Stimulated activated CD4-positive, alpha-beta T cell treated with anti-CD3 and anti-CD28 coated beads, Interleukin-15, amount 100 ng/mL, for 48 hours (primary cell): ENCODE data around the gene RBM12.
A peak's percentile ranks its signal among the peaks of the same experiment; 100 is the strongest.

Experiments
- DNase-seq, 2 donors: peaks; one replicate each; pipeline ENCODE4 v3.0.0-alpha.2; 2020; ENCODE audit warnings: low read depth in 2 of 2

The RBM12 gene

GRCh38 chr20:35620818-35621559, 43.7 kb downstream of the RBM12 start:
- no peak for DNase-seq

DNA sequence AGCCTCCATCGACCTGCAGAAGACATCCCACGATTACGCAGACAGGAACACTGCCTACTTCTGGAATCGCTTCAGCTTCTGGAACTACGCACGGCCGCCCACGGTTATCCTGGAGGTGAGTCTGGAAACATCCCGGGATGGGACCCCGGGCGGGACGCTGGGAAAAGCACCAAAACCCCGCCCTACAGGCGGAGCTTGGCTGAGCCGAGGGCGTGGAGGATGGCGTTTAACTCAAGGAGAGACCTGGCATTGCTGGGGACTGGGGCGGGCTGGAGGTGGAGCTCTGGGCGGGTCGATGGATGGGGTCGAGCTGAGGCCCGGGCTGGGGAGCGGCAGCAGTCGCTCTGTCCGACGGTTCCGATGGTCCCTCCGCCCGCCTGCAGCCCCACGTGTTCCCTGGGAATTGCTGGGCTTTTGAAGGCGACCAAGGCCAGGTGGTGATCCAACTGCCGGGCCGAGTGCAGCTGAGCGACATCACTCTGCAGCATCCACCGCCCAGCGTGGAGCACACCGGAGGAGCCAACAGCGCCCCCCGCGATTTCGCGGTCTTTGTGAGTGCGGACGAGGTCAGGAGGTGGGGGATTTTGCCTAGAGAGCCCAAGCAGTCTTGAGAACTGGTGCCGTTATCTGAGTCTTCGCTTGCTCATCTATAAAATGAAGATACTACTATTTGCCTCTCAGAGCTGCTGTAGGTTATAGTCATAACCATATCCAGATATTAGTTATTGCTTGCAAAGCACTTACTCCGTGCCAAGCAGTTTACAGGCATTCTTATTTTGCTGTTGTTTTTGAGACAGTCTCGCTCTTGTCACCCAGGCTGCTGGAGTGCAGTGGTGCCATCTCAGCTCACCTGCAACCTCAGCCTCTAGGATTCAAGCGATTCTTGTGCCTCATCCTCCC, 45.3 kb downstream of the RBM12 start:
- peak; percentile 73 to 76 for DNase-seq

DNA sequence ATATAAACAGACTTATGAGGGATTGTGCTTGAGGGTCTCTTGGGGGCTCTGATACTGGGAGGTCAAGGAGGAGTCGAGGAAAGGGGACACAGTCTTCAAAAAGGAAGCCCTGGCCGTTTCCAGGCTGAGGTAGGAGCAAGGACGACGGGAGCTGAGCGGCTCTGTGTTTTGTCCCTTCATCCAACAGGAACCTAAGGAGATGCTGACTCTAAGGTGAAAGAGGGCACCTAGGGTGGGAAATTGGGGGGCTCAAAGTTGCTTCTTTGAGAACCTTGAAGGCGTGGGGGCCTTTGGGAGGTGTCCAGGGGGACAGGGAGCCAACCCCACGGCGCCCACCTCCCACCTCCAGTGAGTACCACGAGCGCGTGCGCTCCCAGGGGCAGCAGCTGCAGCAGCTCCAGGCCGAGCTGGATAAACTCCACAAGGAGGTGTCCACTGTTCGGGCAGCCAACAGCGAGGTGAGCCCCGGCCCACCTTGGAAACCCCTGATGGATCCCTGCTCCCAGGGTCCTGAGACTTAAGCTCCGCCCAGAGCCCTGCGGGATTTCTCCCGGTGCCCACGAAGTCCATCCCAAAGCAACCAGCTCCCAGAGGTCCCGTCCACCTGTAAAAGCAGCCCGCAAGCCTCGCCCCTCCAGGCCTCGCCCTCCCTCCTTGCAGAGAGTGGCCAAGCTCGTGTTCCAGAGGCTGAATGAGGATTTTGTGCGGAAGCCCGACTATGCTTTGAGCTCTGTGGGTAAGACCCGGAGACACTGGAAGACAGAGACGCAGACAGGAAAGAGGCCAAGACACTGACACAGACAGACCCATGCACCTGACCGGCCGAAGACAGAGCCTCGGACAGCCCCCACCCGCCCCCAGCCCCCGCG, 46.2 kb downstream of the RBM12 start:
- no peak for DNase-seq

DNA sequence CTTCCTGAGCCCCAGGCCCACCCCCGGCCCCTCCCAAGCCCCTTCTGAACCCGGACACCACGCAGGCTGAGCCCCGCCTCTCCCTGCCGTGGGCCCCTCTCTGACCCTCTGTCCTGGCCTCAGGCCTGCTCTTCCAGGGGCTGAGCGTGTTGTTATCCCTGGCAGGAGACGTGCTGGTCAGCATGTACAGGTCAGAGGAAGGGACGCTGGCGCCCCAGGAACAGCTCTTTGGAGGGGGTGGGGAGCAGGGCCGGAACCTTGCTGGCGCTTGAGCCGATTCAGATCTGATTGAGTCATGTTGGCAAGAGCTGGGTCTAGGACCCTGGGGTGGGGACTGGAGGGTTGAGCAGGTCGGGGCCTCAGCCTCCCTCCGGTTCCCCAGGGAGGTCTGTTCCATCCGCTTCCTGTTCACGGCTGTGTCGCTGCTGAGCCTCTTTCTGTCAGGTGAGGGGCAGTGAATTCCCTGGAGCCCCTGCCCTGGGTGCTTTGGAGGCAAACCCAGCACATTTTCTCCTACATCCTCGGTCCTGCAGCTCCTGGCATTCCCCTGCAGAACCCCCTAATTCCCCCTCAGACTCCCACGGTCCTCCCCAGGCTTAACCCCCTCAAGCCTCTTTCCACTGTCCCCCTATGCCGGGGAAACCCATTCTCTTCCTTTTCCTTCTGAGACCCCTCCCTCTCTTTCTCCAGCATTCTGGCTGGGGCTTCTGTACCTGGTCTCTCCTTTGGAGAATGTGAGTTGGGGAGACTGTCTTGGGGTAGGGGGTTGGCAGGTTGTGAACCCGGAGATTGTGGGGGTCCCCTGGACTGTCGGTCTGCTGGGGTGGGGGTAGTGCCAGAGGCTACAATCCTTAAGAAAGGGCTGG, 47.1 kb downstream of the RBM12 start:
- DNase-seq, result peak in 1 of 2 donors; percentile 50

DNA sequence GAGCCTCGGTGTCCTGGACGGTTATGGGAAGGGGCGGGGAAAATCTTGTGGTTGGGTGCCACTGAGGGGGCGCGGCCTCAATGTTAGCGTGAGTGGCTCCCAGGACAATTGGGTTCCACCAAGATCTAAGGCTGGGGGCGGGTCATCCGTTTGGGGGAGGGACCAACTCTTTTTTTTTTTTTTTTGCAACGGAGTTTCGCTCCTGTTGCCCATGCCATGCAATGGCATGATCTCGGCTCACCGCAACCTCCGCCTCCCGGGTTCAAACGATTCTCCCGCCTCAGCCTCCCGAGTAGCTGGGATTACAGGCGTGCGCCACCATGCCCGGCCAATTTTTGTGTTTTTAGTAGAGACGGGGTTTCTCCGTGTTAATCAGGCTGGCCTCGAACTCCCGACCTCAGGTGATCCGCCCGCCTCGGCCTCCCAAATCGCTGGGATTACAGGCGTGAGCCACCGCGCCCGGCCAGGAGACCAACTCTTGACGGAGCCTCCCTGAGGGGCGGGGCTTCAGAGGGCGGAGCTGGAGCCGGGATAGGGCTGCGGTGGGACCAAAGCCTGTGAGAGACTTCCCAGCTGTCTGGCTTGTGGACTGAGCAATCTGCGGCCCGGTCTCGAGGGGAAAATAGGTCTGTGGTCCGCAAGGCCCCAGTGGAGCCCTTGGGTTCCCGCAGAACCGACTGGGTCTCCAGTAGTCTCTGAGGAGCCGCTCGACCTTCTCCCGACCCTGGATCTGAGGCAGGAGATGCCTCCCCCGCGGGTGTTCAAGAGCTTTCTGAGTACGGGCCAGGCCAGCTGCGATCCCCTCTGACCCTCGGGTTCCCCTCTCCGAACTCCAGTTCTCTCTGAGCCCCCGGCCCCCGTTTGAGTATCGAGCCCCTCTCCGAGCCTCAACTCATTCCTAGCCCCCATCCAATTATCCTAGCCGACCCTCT, 48.0 kb downstream of the RBM12 start:
- DNase-seq, result peak; percentile 52

GRCh38 chr20:35615667-35616464, 48.8 kb downstream of the RBM12 start, which contains the start of gene SPAG4:
TSS of gene SPAG4 (plus strand) at chr20:35615829. CDS start at chr20:35616004, 175 bp downstream.
- DNase-seq, result peak; percentile 100

DNA sequence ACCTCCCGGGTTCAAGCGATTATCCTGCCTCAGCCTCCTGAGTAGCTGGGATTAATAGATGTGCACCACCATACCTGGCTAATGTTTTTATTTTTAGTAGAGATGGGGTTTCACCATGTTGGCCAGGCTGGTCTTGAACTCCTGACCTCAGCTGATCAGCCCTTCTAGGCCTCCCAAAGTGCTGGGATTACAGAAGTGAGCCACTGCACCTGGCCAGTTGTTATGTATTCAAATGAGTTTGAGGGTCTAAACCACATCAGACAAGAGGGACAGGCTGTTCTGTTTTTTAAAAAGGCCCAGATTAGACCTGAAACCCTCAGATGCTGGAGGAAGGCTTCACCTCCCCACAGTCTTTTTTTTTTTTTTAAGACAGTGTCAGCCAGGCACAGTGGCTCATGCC, 53.2 kb downstream of the RBM12 start:
- no peak for DNase-seq

- DNase-seq, result no peak
Observed at GRCh38 chr20:35610833-35611427, 53.8 kb downstream of the RBM12 start.

- no peak for DNase-seq
Observed at GRCh38 chr20:35607003-35607735, 57.5 kb downstream of the RBM12 start.

DNA sequence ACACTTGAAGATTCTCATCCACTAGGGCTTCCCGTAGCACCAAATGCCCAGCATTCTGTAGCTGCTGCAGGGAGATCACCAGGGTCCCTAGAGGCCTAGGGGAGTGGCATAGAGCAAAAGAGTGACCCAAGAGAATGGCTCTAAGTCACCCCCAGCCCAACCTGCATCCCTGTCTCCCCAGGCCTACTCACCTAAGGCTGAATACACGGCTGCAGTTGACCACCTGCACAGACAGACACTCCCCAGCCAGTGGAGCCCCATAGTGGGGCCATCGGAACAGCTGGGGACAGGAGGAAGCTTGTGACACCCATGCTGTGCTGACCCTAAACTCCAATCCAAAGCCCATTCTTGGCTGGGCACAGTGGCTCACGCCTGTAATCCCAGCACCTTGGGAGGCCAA, 58.6 kb downstream of the RBM12 start:
- DNase-seq, result no peak

GRCh38 chr20:35604449-35604747, 60.3 kb downstream of the RBM12 start:
- no peak for DNase-seq

- DNase-seq, result no peak
Observed at GRCh38 chr20:35603695-35604448, 60.8 kb downstream of the RBM12 start.

- no peak for DNase-seq
Observed at GRCh38 chr20:35602851-35603495, 61.7 kb downstream of the RBM12 start.

DNA sequence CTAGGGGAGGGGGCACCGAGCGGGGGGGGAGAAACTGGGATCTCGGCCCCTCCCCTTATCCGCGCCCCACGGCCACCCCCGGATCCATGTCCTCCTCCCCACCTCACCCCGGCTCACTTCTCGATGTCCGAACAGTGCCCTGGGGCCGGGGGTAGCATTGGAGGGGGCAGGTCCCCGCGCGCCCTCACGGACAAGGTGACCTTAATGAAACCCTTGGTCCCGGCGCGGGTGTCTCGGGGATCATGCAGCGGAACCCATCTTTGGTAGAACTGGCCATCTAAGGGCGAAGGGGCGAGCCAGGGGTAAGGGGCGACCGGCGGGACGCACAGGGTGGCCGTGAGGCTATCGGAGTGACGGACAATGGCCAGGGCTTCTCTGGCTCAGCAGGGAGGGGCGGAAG, 62.7 kb downstream of the RBM12 start:
- DNase-seq, result no peak

- DNase-seq, result peak; percentile 61 to 72
Observed at GRCh38 chr20:35600993-35601973, 63.4 kb downstream of the RBM12 start.
